Chondrocyte (in vitro differentiated cells): ENCODE data around the gene RGSL1. TPM values are rescaled to one million over a fixed set of nuclear protein-coding genes. Genes with fewer than 3 reads are reported as not detected.

Experiments used
- DNase-seq: peaks from one replicate; pipeline ENCODE4 v3.0.0; 2021; ENCODE audit warnings: mixed read lengths, low spot score
- H3K27ac Mint-ChIP-seq: one replicate; pipeline ENCODE4 v1.8.0; 2021; ENCODE audit warnings: mild to moderate bottlenecking, moderate library complexity, mixed read lengths; ENCODE audit not compliant: unreplicated experiment
- H3K27me3 Mint-ChIP-seq: 2 replicates; pipeline ENCODE4 v1.8.0; 2021; ENCODE audit warnings: low read depth, mixed read lengths
- H3K36me3 Mint-ChIP-seq: 2 replicates; pipeline ENCODE4 v1.8.0; 2021; ENCODE audit warnings: low read depth, mixed read lengths
- H3K4me1 Mint-ChIP-seq: 2 replicates; pipeline ENCODE4 v1.8.0; 2021; ENCODE audit warnings: low read depth, mild to moderate bottlenecking, mixed read lengths
- H3K4me3 Mint-ChIP-seq: one replicate; pipeline ENCODE4 v1.8.0; 2021; ENCODE audit warnings: mild to moderate bottlenecking, moderate library complexity, mixed read lengths; ENCODE audit not compliant: unreplicated experiment
- H3K9me3 Mint-ChIP-seq: 2 replicates; pipeline ENCODE4 v1.8.0; 2021; ENCODE audit warnings: low read depth, mixed read lengths
- total RNA-seq: library from RNA; stranded (reverse); gene quantifications from 3 replicates; pipeline ENCODE4 v1.2.1, GENCODE V29; 2021
- TF ChIP-seq, protein P1 (sequence below): fragments of 200-600 bp; sonication (generic); IDR thresholded peaks from 2 replicates; pipeline ENCODE4 v1.5.0; 2021; ENCODE audit warnings: antibody characterized with exemption, mild to moderate bottlenecking, moderate library complexity

RGSL1 gene
- total RNA-seq, 1 donor from 2014 or later = not detected

DNA sequence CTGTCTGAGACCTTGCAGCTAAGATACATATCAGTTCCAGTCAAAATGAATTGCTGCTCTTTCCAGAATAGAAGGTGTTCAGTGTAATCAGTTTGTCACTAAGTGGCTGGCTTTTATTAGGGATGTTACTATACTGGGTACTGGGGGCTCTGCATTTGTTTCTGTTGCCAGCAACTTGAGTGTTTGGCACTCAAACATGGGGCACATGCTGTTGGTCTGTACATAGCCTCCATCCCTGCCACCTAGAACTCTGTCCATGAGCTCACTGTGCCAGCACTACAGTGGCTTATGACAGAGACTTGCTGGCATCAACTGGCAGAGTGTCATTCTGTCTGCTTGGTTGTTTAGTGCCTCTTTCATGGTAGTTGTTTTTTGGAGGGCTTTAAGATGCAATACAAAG lies 45.1 kb downstream of the RGSL1 start:
- H3K36me3 Mint-ChIP-seq = no peaks in the 10 kb centered on the region
- H3K4me3 Mint-ChIP-seq = no peak overlapping the region
- TF ChIP-seq, protein P1, sequence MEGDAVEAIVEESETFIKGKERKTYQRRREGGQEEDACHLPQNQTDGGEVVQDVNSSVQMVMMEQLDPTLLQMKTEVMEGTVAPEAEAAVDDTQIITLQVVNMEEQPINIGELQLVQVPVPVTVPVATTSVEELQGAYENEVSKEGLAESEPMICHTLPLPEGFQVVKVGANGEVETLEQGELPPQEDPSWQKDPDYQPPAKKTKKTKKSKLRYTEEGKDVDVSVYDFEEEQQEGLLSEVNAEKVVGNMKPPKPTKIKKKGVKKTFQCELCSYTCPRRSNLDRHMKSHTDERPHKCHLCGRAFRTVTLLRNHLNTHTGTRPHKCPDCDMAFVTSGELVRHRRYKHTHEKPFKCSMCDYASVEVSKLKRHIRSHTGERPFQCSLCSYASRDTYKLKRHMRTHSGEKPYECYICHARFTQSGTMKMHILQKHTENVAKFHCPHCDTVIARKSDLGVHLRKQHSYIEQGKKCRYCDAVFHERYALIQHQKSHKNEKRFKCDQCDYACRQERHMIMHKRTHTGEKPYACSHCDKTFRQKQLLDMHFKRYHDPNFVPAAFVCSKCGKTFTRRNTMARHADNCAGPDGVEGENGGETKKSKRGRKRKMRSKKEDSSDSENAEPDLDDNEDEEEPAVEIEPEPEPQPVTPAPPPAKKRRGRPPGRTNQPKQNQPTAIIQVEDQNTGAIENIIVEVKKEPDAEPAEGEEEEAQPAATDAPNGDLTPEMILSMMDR = no peak
- no peaks in the 10 kb centered on the region for H3K9me3 Mint-ChIP-seq
- peaks cover 5% of the 10 kb centered on the region for H3K27me3 Mint-ChIP-seq
- H3K4me1 Mint-ChIP-seq = no peaks in the 10 kb centered on the region
- DNase-seq = no peak
- no peak overlapping the region for H3K27ac Mint-ChIP-seq

DNA sequence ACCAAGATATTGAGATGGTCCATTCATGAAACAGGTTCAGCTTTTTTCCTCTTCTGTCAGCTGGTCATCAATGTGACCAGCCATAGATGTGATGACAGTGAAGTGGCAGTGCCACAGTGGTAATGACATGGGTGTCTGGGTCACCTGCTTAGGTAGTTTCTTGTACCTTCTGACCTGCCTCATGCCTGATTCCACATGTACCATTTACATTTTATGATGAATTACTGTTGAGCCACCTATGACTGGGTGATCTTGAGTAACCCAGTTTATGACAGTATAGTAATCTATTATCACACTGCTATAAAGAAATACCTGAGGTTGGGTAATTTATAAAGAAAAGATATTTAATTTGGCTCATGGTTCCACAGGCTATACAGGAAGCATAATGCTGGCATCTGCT lies 45.7 kb downstream of the RGSL1 start:
- no peak for DNase-seq
- Mint-ChIP-seq H3K27ac (no peak overlapping the region), H3K4me1 (no peaks in the 10 kb centered on the region), H3K27me3 (peaks cover 5% of the 10 kb centered on the region), H3K36me3 (no peaks in the 10 kb centered on the region), H3K9me3 (no peaks in the 10 kb centered on the region), H3K4me3 (no peak overlapping the region)
- TF ChIP-seq, protein P1 = no peak

DNA sequence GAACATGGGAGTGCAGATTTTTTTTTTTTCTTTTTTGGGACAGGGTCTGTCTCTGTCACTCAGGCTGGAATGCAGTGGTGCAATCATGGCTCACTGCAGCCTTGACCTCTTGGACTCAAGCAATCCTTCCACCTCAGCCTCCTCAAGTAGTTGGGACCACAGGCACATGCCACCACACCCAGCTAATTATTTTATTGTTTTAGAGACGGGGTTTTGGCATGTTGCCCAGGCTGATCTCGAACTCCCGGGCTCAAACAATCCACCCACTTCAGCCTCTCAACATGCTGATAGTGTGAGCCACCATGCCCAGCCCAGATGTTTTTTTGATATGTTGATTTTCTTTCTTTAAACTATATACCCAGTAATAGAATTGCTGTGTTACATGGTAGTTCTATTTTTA lies 57.7 kb downstream of the RGSL1 start:
- Mint-ChIP-seq H3K27ac (no peak overlapping the region), H3K4me3 (no peak overlapping the region), H3K36me3 (no peaks in the 10 kb centered on the region), H3K4me1 (no peaks in the 10 kb centered on the region), H3K9me3 (peaks cover 13% of the 10 kb centered on the region), H3K27me3 (peaks cover 3% of the 10 kb centered on the region)
- TF ChIP-seq, protein P1 = no peak
- DNase-seq = no peak

DNA sequence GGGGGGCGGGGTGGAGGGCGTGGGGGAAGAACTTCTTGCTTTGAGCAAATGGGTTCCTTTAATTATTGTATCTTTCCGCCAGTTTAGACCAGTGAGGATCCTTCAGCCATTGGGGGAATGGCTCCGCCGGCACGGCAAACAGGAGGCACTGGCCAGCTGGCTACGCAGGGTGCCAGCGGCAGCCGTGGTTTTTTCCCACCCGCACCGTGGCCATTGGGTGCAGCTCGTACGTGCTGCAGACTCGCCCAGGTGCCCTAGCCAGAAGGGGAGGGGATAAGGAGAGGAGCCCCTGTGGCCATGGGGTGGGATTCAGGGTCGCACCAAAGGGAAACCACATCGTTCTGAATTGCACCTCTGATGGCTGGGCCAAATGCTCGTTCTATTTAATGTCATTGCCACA lies 65.6 kb downstream of the RGSL1 start:
- H3K27me3 Mint-ChIP-seq = peaks cover 2% of the 10 kb centered on the region
- TF ChIP-seq, protein P1 = no peak
- no peak overlapping the region for H3K4me3 Mint-ChIP-seq
- H3K9me3 Mint-ChIP-seq = peaks cover 14% of the 10 kb centered on the region
- H3K4me1 Mint-ChIP-seq = peaks cover 1% of the 10 kb centered on the region
- H3K27ac Mint-ChIP-seq = no peak overlapping the region
- DNase-seq = no peak
- H3K36me3 Mint-ChIP-seq = peaks cover 7% of the 10 kb centered on the region

DNA sequence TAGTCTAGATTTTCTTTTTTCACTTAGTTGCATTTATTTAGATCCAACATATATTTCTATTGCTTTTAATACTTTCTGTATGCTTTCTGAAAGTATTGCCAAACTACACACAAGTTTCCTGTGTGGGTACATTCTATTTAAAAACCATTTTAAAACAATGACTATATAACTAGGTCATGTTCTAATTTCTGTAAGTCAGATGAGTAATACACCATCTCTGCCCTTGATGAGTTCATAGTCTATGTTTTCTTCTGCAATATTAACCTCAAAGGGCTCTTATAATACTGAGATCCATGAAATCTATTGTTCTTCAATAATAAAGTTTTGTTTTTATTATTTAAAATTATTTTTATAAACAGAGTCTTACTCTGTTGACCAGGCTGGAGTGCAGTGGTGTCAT lies 70.8 kb downstream of the RGSL1 start:
- TF ChIP-seq, protein P1 = no peak
- no peak overlapping the region for H3K27ac Mint-ChIP-seq
- H3K9me3 Mint-ChIP-seq = peaks cover 34% of the 10 kb centered on the region
- H3K4me3 Mint-ChIP-seq = no peak overlapping the region
- H3K4me1 Mint-ChIP-seq = peaks cover 3% of the 10 kb centered on the region
- no peak for DNase-seq
- H3K27me3 Mint-ChIP-seq = peaks cover 6% of the 10 kb centered on the region
- peaks cover 7% of the 10 kb centered on the region for H3K36me3 Mint-ChIP-seq
